Large intestine (tissue), 3 donors: Measurements from ENCODE around the gene SDK1. TPM values are rescaled to one million over a fixed set of nuclear protein-coding genes. Genes with fewer than 3 reads are reported as not detected.

Experiments
- DNase-seq, 2 donors: peaks; one replicate each; pipeline versions ENCODE4 v3.0.0 to v3.0.0-alpha.2; 2013
- H3K27ac ChIP-seq: one replicate; pipeline ENCODE4 v1.5.1; 2013; ENCODE audit warnings: low read length
- H3K27me3 ChIP-seq: 2 replicates; pipeline ENCODE4 v1.6.1; 2013; ENCODE audit warnings: low read length; ENCODE audit not compliant: control insufficient read depth, insufficient read depth
- H3K36me3 ChIP-seq: 2 replicates; pipeline ENCODE4 v1.6.1; 2013; ENCODE audit warnings: low read length; ENCODE audit not compliant: control insufficient read depth, insufficient read depth
- H3K4me1 ChIP-seq: one replicate; pipeline ENCODE4 v1.6.1; 2013; ENCODE audit warnings: low read length; ENCODE audit not compliant: control insufficient read depth, insufficient read depth
- H3K4me3 ChIP-seq: one replicate; pipeline ENCODE4 v1.5.1; 2013; ENCODE audit warnings: low read length
- H3K9me3 ChIP-seq: one replicate; pipeline ENCODE4 v1.6.1; 2013; ENCODE audit warnings: mild to moderate bottlenecking, low read depth, low read length, moderate library complexity; ENCODE audit not compliant: control insufficient read depth
- WGBS: methylation state at CpG from one replicate; pipeline ENCODE4 v1.1.5; 2013; ENCODE audit warnings: low lambda C conversion rate; ENCODE audit not compliant: insufficient coverage; 5-methylcytosine and 5-hydroxymethylcytosine counted together
- polyA plus RNA-seq: library from polyadenylated mRNA; unstranded; fragments of 120-200 nt; gene quantifications from one replicate; pipeline ENCODE4 v1.2.1, GENCODE V29; 2013

Gene SDK1
- polyA plus RNA-seq, 1 donor: 6.4 TPM

DNA sequence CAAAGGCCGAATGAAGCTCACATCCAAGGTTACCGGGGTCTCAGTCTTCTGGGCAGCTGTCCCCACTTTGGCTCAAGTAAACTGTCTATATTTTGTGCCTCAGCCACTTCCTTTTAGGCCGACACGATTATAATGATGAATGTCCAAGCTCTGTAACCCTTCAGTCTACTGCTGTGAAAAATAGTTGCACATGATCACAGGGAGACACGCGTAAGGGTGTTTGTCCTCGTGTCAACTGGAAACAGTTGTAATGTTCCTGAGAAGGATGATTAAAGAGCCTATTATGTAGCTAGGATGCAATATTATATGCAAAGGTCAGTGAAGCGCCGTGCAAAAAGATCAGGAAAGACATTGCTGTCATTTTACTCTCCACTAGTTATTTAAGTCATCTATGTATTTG, 559.9 kb downstream of the SDK1 start:
- no peaks in the 10 kb centered on the region for H3K9me3 ChIP-seq
- no peaks in the 10 kb centered on the region for H3K27me3 ChIP-seq
- no peaks in the 10 kb centered on the region for H3K4me1 ChIP-seq
- WGBS: 83% methylated on average over 3 of the region's 9 CpGs
- DNase-seq: peak in 1 of 2 donors; percentile 2
- H3K36me3 ChIP-seq: no peaks in the 10 kb centered on the region
- no peak overlapping the region for H3K27ac ChIP-seq
- no peak overlapping the region for H3K4me3 ChIP-seq

DNA sequence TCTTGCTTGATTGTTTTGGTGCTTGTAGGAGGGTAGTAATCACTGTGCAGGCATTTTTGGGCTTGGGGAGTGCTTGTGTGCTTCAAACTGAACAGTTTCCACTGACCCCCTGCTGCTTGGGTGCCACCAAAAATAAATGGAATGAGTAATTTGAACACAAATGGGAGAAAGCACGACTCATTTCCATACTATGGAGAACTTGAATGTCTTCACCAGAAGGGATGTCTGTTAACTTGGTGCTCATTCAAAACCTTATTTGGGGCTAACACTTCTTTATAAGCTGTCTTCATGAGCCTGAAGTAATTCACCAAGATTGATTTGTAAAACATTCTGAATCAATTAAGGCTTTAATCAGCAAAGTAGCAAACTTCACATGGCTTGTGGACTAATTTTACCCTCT, 560.3 kb downstream of the SDK1 start:
- DNase-seq: no peak
- Histone ChIP-seq H3K4me3 (no peak overlapping the region), H3K36me3 (no peaks in the 10 kb centered on the region), H3K27me3 (no peaks in the 10 kb centered on the region), H3K4me1 (no peaks in the 10 kb centered on the region), H3K27ac (no peak overlapping the region), H3K9me3 (no peaks in the 10 kb centered on the region)
- WGBS: no CpG with 5 or more reads among the region's 1 CpG

- peak; percentile 51 for DNase-seq
- H3K4me1 ChIP-seq: no peaks in the 10 kb centered on the region
- no peaks in the 10 kb centered on the region for H3K27me3 ChIP-seq
- no peak overlapping the region for H3K27ac ChIP-seq
- H3K36me3 ChIP-seq: no peaks in the 10 kb centered on the region
- no CpG with 5 or more reads among the region's 5 CpGs for WGBS
- no peaks in the 10 kb centered on the region for H3K9me3 ChIP-seq
- no peak overlapping the region for H3K4me3 ChIP-seq
These were observed 560.9 kb downstream of the SDK1 start for GRCh38 chr7:3861941-3862340.

DNA sequence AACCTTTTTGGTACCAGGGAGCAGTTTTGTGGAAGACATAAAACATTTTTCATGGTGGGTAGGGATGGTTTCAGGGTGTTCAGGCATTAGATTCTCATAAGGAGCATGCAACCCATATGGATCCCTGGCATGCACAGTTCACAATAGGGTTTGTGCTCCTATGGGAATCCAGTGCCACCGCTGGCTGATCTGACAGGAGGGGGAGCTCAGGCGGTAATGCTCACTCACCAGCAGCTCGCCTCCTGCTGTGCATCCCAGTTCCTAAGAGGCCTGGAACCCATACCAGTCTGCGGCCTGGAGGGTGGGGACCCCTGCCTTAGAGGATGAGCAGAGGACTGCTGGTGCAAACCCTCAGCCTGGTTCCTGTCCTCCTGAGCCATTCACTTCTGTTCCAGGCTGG, 561.7 kb downstream of the SDK1 start:
- Histone ChIP-seq H3K4me1 (no peaks in the 10 kb centered on the region), H3K9me3 (no peaks in the 10 kb centered on the region), H3K4me3 (no peak overlapping the region), H3K27me3 (no peaks in the 10 kb centered on the region), H3K36me3 (no peaks in the 10 kb centered on the region), H3K27ac (no peak overlapping the region)
- no peak for DNase-seq
- no CpG with 5 or more reads among the region's 4 CpGs for whole genome bisulfite sequencing

DNA sequence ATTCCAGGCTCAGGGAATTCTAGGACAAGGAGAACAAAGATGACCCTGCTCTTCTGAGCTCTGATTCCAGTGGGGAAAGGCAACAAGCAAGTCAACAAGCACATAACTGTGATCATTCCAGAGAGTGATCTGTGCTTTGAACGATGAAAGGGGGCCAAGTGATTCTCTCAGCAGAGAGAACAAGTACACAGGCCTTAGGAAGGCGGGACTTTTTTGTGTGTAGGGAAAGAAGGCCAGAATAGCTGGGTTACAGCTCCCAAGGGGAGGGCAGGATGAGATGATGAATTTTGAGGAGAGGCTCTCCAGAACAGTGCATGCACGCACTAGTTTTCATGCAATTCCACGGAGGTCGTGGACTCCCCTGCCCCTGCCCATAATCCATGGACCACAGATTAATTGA, 565.2 kb downstream of the SDK1 start:
- Histone ChIP-seq H3K27me3 (no peaks in the 10 kb centered on the region), H3K4me3 (no peak overlapping the region), H3K27ac (no peak overlapping the region), H3K36me3 (no peaks in the 10 kb centered on the region), H3K4me1 (no peaks in the 10 kb centered on the region), H3K9me3 (no peaks in the 10 kb centered on the region)
- WGBS: no CpG with 5 or more reads among the region's 5 CpGs
- no peak for DNase-seq

GRCh38 chr7:3867863-3868262, 566.8 kb downstream of the SDK1 start:
- H3K27ac ChIP-seq: no peak overlapping the region
- H3K9me3 ChIP-seq: no peaks in the 10 kb centered on the region
- H3K36me3 ChIP-seq: no peaks in the 10 kb centered on the region
- no peaks in the 10 kb centered on the region for H3K27me3 ChIP-seq
- 83% methylated on average over 2 of the region's 5 CpGs for WGBS
- H3K4me1 ChIP-seq: no peaks in the 10 kb centered on the region
- DNase-seq: no peak
- H3K4me3 ChIP-seq: no peak overlapping the region

GRCh38 chr7:3879355-3880075, 578.5 kb downstream of the SDK1 start:
- no peak for DNase-seq
- peaks cover under 1% of the 10 kb centered on the region for H3K9me3 ChIP-seq
- H3K36me3 ChIP-seq: no peaks in the 10 kb centered on the region
- H3K27ac ChIP-seq: no peak overlapping the region
- no peaks in the 10 kb centered on the region for H3K4me1 ChIP-seq
- WGBS: no CpG with 5 or more reads among the region's 14 CpGs
- no peak overlapping the region for H3K4me3 ChIP-seq
- H3K27me3 ChIP-seq: no peaks in the 10 kb centered on the region

DNA sequence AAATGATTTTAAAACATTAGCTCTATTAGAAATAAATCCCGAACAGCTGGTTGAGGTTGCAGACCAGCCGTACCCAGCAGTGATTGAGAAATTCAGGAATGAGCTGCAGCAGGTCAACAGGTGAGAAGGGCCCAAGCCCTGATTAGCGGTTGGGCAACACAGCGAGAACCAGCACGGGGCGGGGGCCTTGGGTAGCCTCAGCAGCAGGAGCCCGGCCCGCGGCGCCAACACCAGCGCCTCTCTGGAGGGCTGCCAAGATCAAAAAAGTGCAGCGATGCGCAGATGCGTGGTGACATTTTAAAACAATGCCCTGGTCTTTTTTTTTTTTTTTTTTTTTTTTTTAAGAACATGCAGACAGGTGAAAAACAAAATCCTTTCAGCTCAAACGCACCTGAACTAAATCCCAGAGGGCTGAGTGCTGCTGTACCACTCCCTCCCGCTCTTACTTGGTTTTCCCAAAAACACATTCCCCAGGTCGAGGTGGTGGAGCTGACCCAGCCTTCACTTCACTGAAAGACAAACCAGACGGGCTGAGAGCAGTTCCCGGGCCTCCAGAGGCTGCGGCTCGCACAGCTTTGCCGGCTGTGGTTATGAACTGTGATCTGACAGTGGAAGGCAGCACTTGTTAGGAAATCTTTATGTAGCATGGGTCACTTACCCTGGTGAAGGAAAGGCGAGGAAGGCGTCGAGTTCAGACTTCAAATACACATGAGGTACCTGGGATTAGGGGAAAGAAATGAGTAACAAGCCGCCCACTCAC, 579.4 kb downstream of the SDK1 start:
- Histone ChIP-seq H3K4me1 (no peaks in the 10 kb centered on the region), H3K27ac (no peak overlapping the region), H3K4me3 (no peak overlapping the region), H3K9me3 (no peaks in the 10 kb centered on the region), H3K36me3 (no peaks in the 10 kb centered on the region), H3K27me3 (no peaks in the 10 kb centered on the region)
- 81% methylated on average over 6 of the region's 26 CpGs for WGBS
- DNase-seq: no peak

- H3K9me3 ChIP-seq: no peaks in the 10 kb centered on the region
- no peaks in the 10 kb centered on the region for H3K27me3 ChIP-seq
- no peak overlapping the region for H3K27ac ChIP-seq
- no peak overlapping the region for H3K4me3 ChIP-seq
- no CpG with 5 or more reads among the region's 5 CpGs for WGBS
- DNase-seq: no peak
- H3K36me3 ChIP-seq: no peaks in the 10 kb centered on the region
- H3K4me1 ChIP-seq: no peaks in the 10 kb centered on the region
These were observed 581.7 kb downstream of the SDK1 start for GRCh38 chr7:3882782-3883181.

GRCh38 chr7:3884543-3884942, 583.5 kb downstream of the SDK1 start:
- no CpG with 5 or more reads among the region's 6 CpGs for WGBS
- H3K36me3 ChIP-seq: no peaks in the 10 kb centered on the region
- H3K27me3 ChIP-seq: no peaks in the 10 kb centered on the region
- no peaks in the 10 kb centered on the region for H3K9me3 ChIP-seq
- DNase-seq: no peak
- no peak overlapping the region for H3K4me3 ChIP-seq
- H3K4me1 ChIP-seq: no peaks in the 10 kb centered on the region
- no peak overlapping the region for H3K27ac ChIP-seq
